Astrocyte (in vitro differentiated cells and primary cell): ENCODE measurements around the gene NEURL1. TPM values are rescaled to one million over a fixed set of nuclear protein-coding genes. Genes with fewer than 3 reads are reported as not detected.

Experiments
- DNase-seq: peaks from one replicate; pipeline ENCODE4 v3.0.0-alpha.2; 2010; ENCODE audit warnings: low read depth
- FAIRE-seq: peaks from 2 replicates; lab custom pipeline; 2011; peaks lifted over from hg19 to GRCh38; lab: Jason Lieb, UNC
- H2AFZ ChIP-seq: 2 replicates; pipeline ENCODE4 v1.6.0; 2012; ENCODE audit warnings: low read depth, low read length, inconsistent platforms
- H3K27ac ChIP-seq: 2 replicates; pipeline ENCODE4 v1.5.1; 2011; ENCODE audit warnings: low read depth, low read length, inconsistent platforms
- H3K27me3 ChIP-seq: 2 replicates; pipeline ENCODE4 v1.6.0; 2011; ENCODE audit warnings: low read length, inconsistent platforms; ENCODE audit not compliant: insufficient read depth
- H3K36me3 ChIP-seq: 2 replicates; pipeline ENCODE4 v1.5.1; 2011; ENCODE audit warnings: low read length, inconsistent platforms; ENCODE audit not compliant: insufficient read depth
- H3K4me1 ChIP-seq: 2 replicates; pipeline ENCODE4 v1.5.1; 2011; ENCODE audit warnings: low read length, inconsistent platforms; ENCODE audit not compliant: insufficient read depth
- H3K4me2 ChIP-seq: 2 replicates; pipeline ENCODE4 v1.6.0; 2012; ENCODE audit warnings: low read length, inconsistent platforms
- H3K4me3 ChIP-seq: 2 replicates; pipeline ENCODE4 v1.5.1; 2011; ENCODE audit warnings: low read depth, mild to moderate bottlenecking, low read length, inconsistent platforms; ENCODE audit not compliant: insufficient read depth
- H3K79me2 ChIP-seq: 2 replicates; pipeline ENCODE4 v1.6.0; 2012; ENCODE audit warnings: mild to moderate bottlenecking, low read length, inconsistent platforms; ENCODE audit not compliant: insufficient read depth
- H3K9ac ChIP-seq: 2 replicates; pipeline ENCODE4 v1.6.0; 2012; ENCODE audit warnings: mild to moderate bottlenecking, low read length, inconsistent platforms
- H3K9me3 ChIP-seq: 2 replicates; pipeline ENCODE4 v1.5.1; 2012; ENCODE audit warnings: low read depth, mild to moderate bottlenecking, low read length, inconsistent platforms; ENCODE audit not compliant: insufficient read depth
- H4K20me1 ChIP-seq: 2 replicates; pipeline ENCODE4 v1.6.0; 2012; ENCODE audit warnings: low read length, inconsistent platforms; ENCODE audit not compliant: insufficient read depth
- H3K27ac Mint-ChIP-seq: one replicate; pipeline ENCODE4 v1.8.0; 2021; ENCODE audit warnings: mild to moderate bottlenecking, mixed read lengths; ENCODE audit not compliant: unreplicated experiment
- H3K27me3 Mint-ChIP-seq: one replicate; pipeline ENCODE4 v1.8.0; 2021; ENCODE audit warnings: low read depth, mixed read lengths; ENCODE audit not compliant: unreplicated experiment
- H3K36me3 Mint-ChIP-seq: one replicate; pipeline ENCODE4 v1.8.0; 2021; ENCODE audit warnings: low read depth, mixed read lengths; ENCODE audit not compliant: unreplicated experiment
- H3K4me1 Mint-ChIP-seq: one replicate; pipeline ENCODE4 v1.8.0; 2021; ENCODE audit warnings: low read depth, mixed read lengths; ENCODE audit not compliant: unreplicated experiment
- H3K4me3 Mint-ChIP-seq: one replicate; pipeline ENCODE4 v1.8.0; 2021; ENCODE audit warnings: mild to moderate bottlenecking, moderate library complexity, mixed read lengths; ENCODE audit not compliant: unreplicated experiment
- H3K9me3 Mint-ChIP-seq: one replicate; pipeline ENCODE4 v1.8.0; 2021; ENCODE audit warnings: mild to moderate bottlenecking, mixed read lengths; ENCODE audit not compliant: unreplicated experiment
- EZH2 ChIP-seq: IDR thresholded peaks from 2 replicates; pipeline ENCODE4 v1.6.1; 2012; ENCODE audit warnings: mild to moderate bottlenecking, low read length, inconsistent platforms; ENCODE audit not compliant: insufficient read depth
- total RNA-seq: library from RNA; stranded (reverse); gene quantifications from 2 replicates; pipeline ENCODE4 v1.2.1, GENCODE V29; 2021
- TF ChIP-seq, protein P1 (sequence below): IDR thresholded peaks from 2 replicates; pipeline ENCODE4 v1.5.1; 2011; ENCODE audit warnings: low read depth, mild to moderate bottlenecking, inconsistent platforms, low read length, moderate library complexity; ENCODE audit not compliant: insufficient read depth

Gene NEURL1
- total RNA-seq, 1 donor from 2014 or later = 1.5 TPM

GRCh38 chr10:103616705-103617601 is 123.4 kb downstream of the NEURL1 start:
- no peaks in the 10 kb centered on the region for H3K9me3 ChIP-seq
- no peak for TF ChIP-seq EZH2
- TF ChIP-seq, protein P1, sequence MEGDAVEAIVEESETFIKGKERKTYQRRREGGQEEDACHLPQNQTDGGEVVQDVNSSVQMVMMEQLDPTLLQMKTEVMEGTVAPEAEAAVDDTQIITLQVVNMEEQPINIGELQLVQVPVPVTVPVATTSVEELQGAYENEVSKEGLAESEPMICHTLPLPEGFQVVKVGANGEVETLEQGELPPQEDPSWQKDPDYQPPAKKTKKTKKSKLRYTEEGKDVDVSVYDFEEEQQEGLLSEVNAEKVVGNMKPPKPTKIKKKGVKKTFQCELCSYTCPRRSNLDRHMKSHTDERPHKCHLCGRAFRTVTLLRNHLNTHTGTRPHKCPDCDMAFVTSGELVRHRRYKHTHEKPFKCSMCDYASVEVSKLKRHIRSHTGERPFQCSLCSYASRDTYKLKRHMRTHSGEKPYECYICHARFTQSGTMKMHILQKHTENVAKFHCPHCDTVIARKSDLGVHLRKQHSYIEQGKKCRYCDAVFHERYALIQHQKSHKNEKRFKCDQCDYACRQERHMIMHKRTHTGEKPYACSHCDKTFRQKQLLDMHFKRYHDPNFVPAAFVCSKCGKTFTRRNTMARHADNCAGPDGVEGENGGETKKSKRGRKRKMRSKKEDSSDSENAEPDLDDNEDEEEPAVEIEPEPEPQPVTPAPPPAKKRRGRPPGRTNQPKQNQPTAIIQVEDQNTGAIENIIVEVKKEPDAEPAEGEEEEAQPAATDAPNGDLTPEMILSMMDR = no peak
- no peak for FAIRE-seq
- H3K27me3 ChIP-seq = no peaks in the 10 kb centered on the region
- no peaks in the 10 kb centered on the region for H3K79me2 ChIP-seq
- H3K9ac ChIP-seq = no peak overlapping the region
- H3K4me2 ChIP-seq = no peak overlapping the region
- no peak overlapping the region for H3K27ac Mint-ChIP-seq
- no peaks in the 10 kb centered on the region for H3K9me3 Mint-ChIP-seq
- H3K4me1 ChIP-seq = peaks cover 22% of the 10 kb centered on the region
- no peaks in the 10 kb centered on the region for H4K20me1 ChIP-seq
- no peaks in the 10 kb centered on the region for H3K27me3 Mint-ChIP-seq
- no peak overlapping the region for H3K4me3 Mint-ChIP-seq
- no peak overlapping the region for H3K27ac ChIP-seq
- peaks cover 25% of the 10 kb centered on the region for H3K4me1 Mint-ChIP-seq
- peaks cover 6% of the 10 kb centered on the region for H3K36me3 ChIP-seq
- peaks cover 20% of the 10 kb centered on the region for H3K36me3 Mint-ChIP-seq
- DNase-seq = no peak
- no peak overlapping the region for H2AFZ ChIP-seq
- H3K4me3 ChIP-seq = no peak overlapping the region

DNA sequence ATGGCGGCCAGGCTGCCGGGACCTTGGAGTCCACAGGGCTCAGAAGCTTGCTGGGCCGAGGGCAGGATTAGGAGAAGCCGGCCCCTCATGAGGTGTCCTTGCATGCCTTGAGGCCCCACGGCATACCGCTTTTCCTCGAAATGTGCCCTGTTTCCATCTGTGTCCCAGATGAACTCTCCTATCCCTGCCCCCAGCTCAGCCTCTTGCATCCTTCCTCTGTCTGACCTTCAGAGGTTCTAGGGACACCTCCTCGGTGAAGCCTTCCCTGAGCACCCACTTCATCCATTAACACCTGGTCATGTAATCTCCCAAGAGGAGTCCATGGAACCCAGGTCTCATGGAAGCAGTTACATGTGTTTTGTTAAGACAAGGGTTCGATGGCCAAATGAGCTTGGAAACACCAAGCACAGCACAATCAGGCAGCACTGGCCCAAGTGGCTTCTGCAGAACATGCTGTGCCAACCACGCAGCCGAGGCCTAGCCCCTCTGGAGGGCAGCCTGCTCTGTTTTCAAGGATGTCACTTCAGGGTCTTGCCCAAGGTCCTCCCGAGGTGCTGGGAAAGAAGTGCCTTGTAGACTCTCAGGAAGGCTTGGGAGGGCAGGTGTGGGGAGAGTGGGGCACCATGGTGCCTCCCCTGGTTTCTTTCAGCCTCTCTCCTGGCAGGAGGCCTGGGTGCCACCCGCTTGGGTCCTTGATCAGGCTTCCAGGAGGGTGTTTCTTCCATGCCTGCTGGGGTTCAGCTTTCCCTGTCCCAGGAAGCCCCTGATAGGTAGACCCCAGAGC is 124.3 kb downstream of the NEURL1 start:
- peaks cover 6% of the 10 kb centered on the region for H3K36me3 ChIP-seq
- no peaks in the 10 kb centered on the region for H3K9me3 Mint-ChIP-seq
- H2AFZ ChIP-seq = no peak overlapping the region
- no peaks in the 10 kb centered on the region for H3K27me3 Mint-ChIP-seq
- peaks cover 17% of the 10 kb centered on the region for H3K36me3 Mint-ChIP-seq
- H3K4me2 ChIP-seq = no peak overlapping the region
- TF ChIP-seq, protein P1 = no peak
- TF ChIP-seq EZH2 = no peak
- no peaks in the 10 kb centered on the region for H3K79me2 ChIP-seq
- H3K27ac Mint-ChIP-seq = no peak overlapping the region
- no peak overlapping the region for H3K9ac ChIP-seq
- FAIRE-seq (no peak), DNase-seq (no peak)
- H3K4me1 Mint-ChIP-seq = peaks cover 19% of the 10 kb centered on the region
- H3K27me3 ChIP-seq = no peaks in the 10 kb centered on the region
- H3K4me3 Mint-ChIP-seq = no peak overlapping the region
- H3K4me1 ChIP-seq = peaks cover 14% of the 10 kb centered on the region
- H4K20me1 ChIP-seq = no peaks in the 10 kb centered on the region
- no peak overlapping the region for H3K4me3 ChIP-seq
- no peaks in the 10 kb centered on the region for H3K9me3 ChIP-seq
- no peak overlapping the region for H3K27ac ChIP-seq
